A549 treated with dexamethasone at 1 μM for 4 hours (cell line): Measurements from ENCODE around the gene DSTN. TPM values are rescaled to one million over a fixed set of nuclear protein-coding genes. Genes with fewer than 3 reads are reported as not detected.

Experiments
- total RNA-seq: library from RNA; stranded (reverse); fragments of 200-300 nt; extraction: Qiagen RNA extraction; gene quantifications from 5 replicates; pipeline ENCODE4 v1.2.3, GENCODE V29; 2022

Gene DSTN
- total RNA-seq = 652 to 807 TPM (median 677 TPM) in 5 replicates

DNA sequence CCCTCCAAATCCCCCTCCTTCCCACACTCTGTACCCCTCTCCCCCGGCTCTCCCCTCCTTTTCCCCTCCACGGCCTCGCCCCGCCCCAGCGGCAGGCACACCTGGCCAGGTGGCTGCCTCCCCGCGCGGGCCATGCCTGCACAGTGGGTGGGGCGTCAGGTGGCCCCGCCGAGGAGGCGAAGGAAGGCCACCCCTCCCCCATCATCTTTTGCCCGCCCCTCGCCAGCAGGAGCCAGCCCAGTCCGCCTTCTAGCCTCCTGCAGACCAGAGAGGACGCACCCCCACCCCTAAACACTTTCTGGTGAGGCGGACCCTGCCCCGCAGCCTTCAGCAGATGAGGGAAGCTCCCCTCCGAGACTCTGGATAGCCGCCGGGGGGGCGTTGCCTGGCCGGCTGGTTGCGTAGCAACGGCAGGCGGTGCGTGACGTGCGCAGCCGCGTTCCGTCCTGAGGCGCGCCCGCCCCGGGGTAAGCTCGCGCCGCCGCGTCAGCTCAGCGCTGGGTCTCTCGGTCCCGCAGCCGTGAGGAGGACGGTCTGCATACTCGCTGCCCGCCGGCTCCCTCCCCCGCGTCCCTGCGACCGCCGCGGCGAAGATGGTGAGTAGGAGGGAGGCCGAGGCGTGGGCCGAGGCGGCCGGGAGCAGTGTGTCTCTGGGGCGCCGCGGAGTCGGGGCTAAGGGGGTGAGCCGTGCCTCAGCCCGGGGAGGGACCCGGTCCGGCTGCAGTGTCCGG is at the start of gene DSTN:
Gene DSTN (plus strand): TSS at position 460 of the 731 bp plus-strand sequence. CDS start 134 bp downstream, at position 594.

GRCh38 chr20:17530716-17531664 is 38.9 kb upstream of the DSTN start, which contains the start of gene BFSP1:
BFSP1 (minus strand) TSS chr20:17531379; CDS start chr20:17531329, 50 bp downstream.

Other genes with a start within 250 kb of the DSTN start
- gene BFSP1, start 38.7 kb upstream of the DSTN start, total RNA-seq = 4.1 to 4.9 TPM (median 4.5 TPM) in 5 replicates
- gene RRBP1, start 112.2 kb downstream of the DSTN start, total RNA-seq = 121 to 203 TPM (median 193 TPM) in 5 replicates
- not detected in 5 replicates for gene BANF2, start 129.9 kb downstream of the DSTN start, total RNA-seq